Body of pancreas (tissue), 4 donors: Measurements from ENCODE around the gene SPANXN5.

Experiments
- CTCF ChIP-seq, 7 experiments: fragments of 450-650 bp in 4 of 7; fragments of 200-600 bp in 3 of 7; sonication (generic) in 3 of 7; IDR thresholded peaks; one replicate each; pipeline ENCODE4 v1.5.1; 2016 to 2019; ENCODE audit warnings: antibody characterized with exemption in 7 of 7
- POLR2A ChIP-seq, 3 donors: fragments of 450-650 bp; IDR thresholded peaks; one replicate each; pipeline ENCODE4 v1.6.1; 2016; ENCODE audit warnings: antibody characterized with exemption in 3 of 3, mild to moderate bottlenecking in 2 of 3

DNA sequence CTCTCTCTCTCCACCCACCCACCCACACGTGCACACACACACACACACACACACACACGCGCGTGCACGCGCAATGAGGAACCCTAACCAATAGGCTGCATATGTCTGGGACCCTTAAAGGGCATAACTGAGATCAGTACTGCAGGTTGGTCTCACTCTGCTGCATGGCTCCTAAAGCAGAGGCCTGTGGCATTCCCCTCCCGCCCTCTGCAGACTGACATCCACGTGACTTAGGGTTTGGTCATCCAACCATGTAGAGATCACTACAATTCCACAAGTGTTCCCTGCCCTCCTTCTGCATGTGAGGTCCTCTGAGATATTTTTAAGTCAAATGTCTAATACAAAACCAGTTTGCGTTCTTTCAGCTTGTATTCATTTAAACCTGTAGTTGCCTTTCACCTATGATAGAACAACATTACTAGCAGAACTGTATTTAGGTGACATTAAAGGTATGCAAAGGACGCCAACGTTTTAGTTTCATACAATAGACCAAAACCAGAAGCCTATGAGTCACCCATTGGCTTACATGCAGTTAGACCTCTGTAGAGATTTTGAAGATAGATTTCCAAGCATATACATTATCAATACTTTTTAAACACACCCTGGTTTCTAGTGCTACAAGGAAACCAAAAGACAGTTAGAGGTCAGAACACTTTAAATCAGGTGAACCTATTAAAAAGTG is 24.0 kb upstream of the SPANXN5 start:
- TF ChIP-seq CTCF (IDR thresholded peaks at IDR 0.05) (no peak), POLR2A (IDR thresholded peaks at IDR 0.05) (no peak)
